ENCODE data around the gene SRPK1. TPM values are rescaled to one million over a fixed set of nuclear protein-coding genes. Genes with fewer than 3 reads are reported as not detected.

Gene SRPK1
- 100 to 1,000 TPM; 131 to 136 TPM for total RNA-seq

- H3K9me3 Mint-ChIP-seq = no peaks in the 10 kb centered on the region
- peaks cover 38% of the 10 kb centered on the region for H3K4me1 Mint-ChIP-seq
- peak; percentile 90 for DNase-seq
- H3K4me3 Mint-ChIP-seq = peak within 1 kb of the TSS; percentile 97
- H3K36me3 Mint-ChIP-seq = peaks cover 30% of the 10 kb centered on the region
- peak within 1 kb of the TSS; percentile 98 for H3K27ac Mint-ChIP-seq
- H3K27me3 Mint-ChIP-seq = peaks cover 3% of the 10 kb centered on the region
These were observed at the start of gene SRPK1 for GRCh38 chr6:35920793-35921732. Gene SRPK1 (minus strand): TSS chr6:35921098. CDS start chr6:35921056, 42 bp downstream.

- H3K4me3 Mint-ChIP-seq = no peak overlapping the region
These were observed 49.3 kb upstream of the SRPK1 start for GRCh38 chr6:35970181-35970580.

GRCh38 chr6:35969646-35970045 is 48.7 kb upstream of the SRPK1 start:
- H3K9me3 Mint-ChIP-seq = no peaks in the 10 kb centered on the region
- H3K4me1 Mint-ChIP-seq = peaks cover 4% of the 10 kb centered on the region
- DNase-seq = no peak
- no peak overlapping the region for H3K27ac Mint-ChIP-seq
- H3K36me3 Mint-ChIP-seq = no peaks in the 10 kb centered on the region
- no peak overlapping the region for H3K4me3 Mint-ChIP-seq
- peaks cover 4% of the 10 kb centered on the region for H3K27me3 Mint-ChIP-seq

More at GRCh38 chr6:35970181-35970580, 49.3 kb upstream of the SRPK1 start:
- no peak overlapping the region for H3K27ac Mint-ChIP-seq
- DNase-seq = no peak
- peaks cover 4% of the 10 kb centered on the region for H3K4me1 Mint-ChIP-seq
- peaks cover 4% of the 10 kb centered on the region for H3K27me3 Mint-ChIP-seq
- no peaks in the 10 kb centered on the region for H3K9me3 Mint-ChIP-seq
- no peaks in the 10 kb centered on the region for H3K36me3 Mint-ChIP-seq

GRCh38 chr6:35968821-35969220 is 47.9 kb upstream of the SRPK1 start:
- no peaks in the 10 kb centered on the region for H3K36me3 Mint-ChIP-seq
- no peak overlapping the region for H3K27ac Mint-ChIP-seq
- no peak overlapping the region for H3K4me3 Mint-ChIP-seq
- no peak for DNase-seq
- H3K9me3 Mint-ChIP-seq = no peaks in the 10 kb centered on the region
- H3K4me1 Mint-ChIP-seq = peaks cover 3% of the 10 kb centered on the region
- peaks cover 4% of the 10 kb centered on the region for H3K27me3 Mint-ChIP-seq

GRCh38 chr6:35967076-35967774 is 46.3 kb upstream of the SRPK1 start:
- Mint-ChIP-seq H3K27ac (no peak overlapping the region), H3K4me3 (no peak overlapping the region), H3K4me1 (no peaks in the 10 kb centered on the region), H3K36me3 (no peaks in the 10 kb centered on the region), H3K9me3 (no peaks in the 10 kb centered on the region), H3K27me3 (peaks cover 4% of the 10 kb centered on the region)
- DNase-seq = no peak

GRCh38 chr6:35962779-35963560 is 42.1 kb upstream of the SRPK1 start:
- H3K4me1 Mint-ChIP-seq = no peaks in the 10 kb centered on the region

GRCh38 chr6:35960187-35960586 is 39.3 kb upstream of the SRPK1 start:
- no peak overlapping the region for H3K4me3 Mint-ChIP-seq
- H3K27me3 Mint-ChIP-seq = peaks cover 16% of the 10 kb centered on the region
- H3K36me3 Mint-ChIP-seq = no peaks in the 10 kb centered on the region
- no peak for DNase-seq
- no peaks in the 10 kb centered on the region for H3K4me1 Mint-ChIP-seq
- H3K9me3 Mint-ChIP-seq = no peaks in the 10 kb centered on the region
- H3K27ac Mint-ChIP-seq = no peak overlapping the region

More at GRCh38 chr6:35962779-35963560, 42.1 kb upstream of the SRPK1 start:
- no peaks in the 10 kb centered on the region for H3K9me3 Mint-ChIP-seq
- H3K4me3 Mint-ChIP-seq = no peak overlapping the region
- peaks cover 19% of the 10 kb centered on the region for H3K27me3 Mint-ChIP-seq
- H3K27ac Mint-ChIP-seq = no peak overlapping the region
- no peaks in the 10 kb centered on the region for H3K36me3 Mint-ChIP-seq
- no peak for DNase-seq

GRCh38 chr6:35955970-35956369 is 35.1 kb upstream of the SRPK1 start:
- H3K27me3 Mint-ChIP-seq = peaks cover 16% of the 10 kb centered on the region
- H3K4me1 Mint-ChIP-seq = peaks cover 11% of the 10 kb centered on the region
- H3K4me3 Mint-ChIP-seq = no peak overlapping the region
- no peaks in the 10 kb centered on the region for H3K9me3 Mint-ChIP-seq
- DNase-seq = no peak
- no peaks in the 10 kb centered on the region for H3K36me3 Mint-ChIP-seq
- no peak overlapping the region for H3K27ac Mint-ChIP-seq

- no peaks in the 10 kb centered on the region for H3K9me3 Mint-ChIP-seq
- no peak for DNase-seq
- no peak overlapping the region for H3K27ac Mint-ChIP-seq
- no peaks in the 10 kb centered on the region for H3K36me3 Mint-ChIP-seq
- H3K4me3 Mint-ChIP-seq = no peak overlapping the region
- peaks cover 11% of the 10 kb centered on the region for H3K4me1 Mint-ChIP-seq
- peaks cover 14% of the 10 kb centered on the region for H3K27me3 Mint-ChIP-seq
These were observed 34.6 kb upstream of the SRPK1 start for GRCh38 chr6:35955521-35955920.

- H3K27ac Mint-ChIP-seq = no peak overlapping the region
- no peak for DNase-seq
- H3K36me3 Mint-ChIP-seq = no peaks in the 10 kb centered on the region
- peaks cover 9% of the 10 kb centered on the region for H3K27me3 Mint-ChIP-seq
- no peaks in the 10 kb centered on the region for H3K9me3 Mint-ChIP-seq
- H3K4me1 Mint-ChIP-seq = peaks cover 11% of the 10 kb centered on the region
- no peak overlapping the region for H3K4me3 Mint-ChIP-seq
These were observed 34.2 kb upstream of the SRPK1 start for GRCh38 chr6:35955071-35955470.

- Mint-ChIP-seq H3K4me1 (peaks cover 11% of the 10 kb centered on the region), H3K4me3 (no peak overlapping the region), H3K9me3 (no peaks in the 10 kb centered on the region), H3K27ac (no peak overlapping the region), H3K36me3 (no peaks in the 10 kb centered on the region), H3K27me3 (peaks cover 4% of the 10 kb centered on the region)
- no peak for DNase-seq
These were observed 33.4 kb upstream of the SRPK1 start for GRCh38 chr6:35954333-35954732.

GRCh38 chr6:35948725-35949124 is 27.8 kb upstream of the SRPK1 start:
- H3K4me1 Mint-ChIP-seq = peaks cover 11% of the 10 kb centered on the region
- H3K27me3 Mint-ChIP-seq = no peaks in the 10 kb centered on the region
- H3K27ac Mint-ChIP-seq = no peak overlapping the region
- no peaks in the 10 kb centered on the region for H3K36me3 Mint-ChIP-seq
- no peaks in the 10 kb centered on the region for H3K9me3 Mint-ChIP-seq
- H3K4me3 Mint-ChIP-seq = no peak overlapping the region
- DNase-seq = no peak

- H3K4me1 Mint-ChIP-seq = no peaks in the 10 kb centered on the region
- DNase-seq = no peak
- H3K9me3 Mint-ChIP-seq = no peaks in the 10 kb centered on the region
- H3K27me3 Mint-ChIP-seq = no peaks in the 10 kb centered on the region
- H3K36me3 Mint-ChIP-seq = no peaks in the 10 kb centered on the region
- no peak overlapping the region for H3K4me3 Mint-ChIP-seq
- H3K27ac Mint-ChIP-seq = no peak overlapping the region
These were observed 24.7 kb upstream of the SRPK1 start for GRCh38 chr6:35945650-35946025.

GRCh38 chr6:35943390-35943789 is 22.5 kb upstream of the SRPK1 start:
- H3K27me3 Mint-ChIP-seq = peaks cover 3% of the 10 kb centered on the region
- H3K9me3 Mint-ChIP-seq = no peaks in the 10 kb centered on the region
- no peak overlapping the region for H3K4me3 Mint-ChIP-seq
- no peaks in the 10 kb centered on the region for H3K36me3 Mint-ChIP-seq
- no peak for DNase-seq
- no peak overlapping the region for H3K27ac Mint-ChIP-seq
- no peaks in the 10 kb centered on the region for H3K4me1 Mint-ChIP-seq

- H3K9me3 Mint-ChIP-seq = no peaks in the 10 kb centered on the region
These were observed 21.5 kb upstream of the SRPK1 start for GRCh38 chr6:35942355-35942754.

More at GRCh38 chr6:35942355-35942754, 21.5 kb upstream of the SRPK1 start:
- H3K27me3 Mint-ChIP-seq = peaks cover 3% of the 10 kb centered on the region
- H3K27ac Mint-ChIP-seq = no peak overlapping the region
- no peak overlapping the region for H3K4me3 Mint-ChIP-seq
- H3K4me1 Mint-ChIP-seq = no peaks in the 10 kb centered on the region
- DNase-seq = no peak
- no peaks in the 10 kb centered on the region for H3K36me3 Mint-ChIP-seq
